ENCODE results near the gene CDH23.
A peak's percentile ranks its signal among the peaks of the same experiment; 100 is the strongest.

The CDH23 gene

GRCh38 chr10:71714592-71714991, 317.9 kb downstream of the CDH23 start:
- H3K36me3 ChIP-seq (ENCODE audit: insufficient read depth, low read depth, low read length): no peaks in the 10 kb centered on the region
- H3K27me3 ChIP-seq (ENCODE audit: insufficient read depth, low read length): no peaks in the 10 kb centered on the region
- H3K27ac ChIP-seq (ENCODE audit: low read length): no peak overlapping the region
- peaks cover 6% of the 10 kb centered on the region; the same call in 1 of the 2 replicates for H3K4me1 ChIP-seq (ENCODE audit: insufficient read depth, low read length)
- H3K4me3 ChIP-seq (ENCODE audit: low read length): no peak overlapping the region
- H3K9ac ChIP-seq (ENCODE audit: low read depth, low read length): no peak overlapping the region
- H3K9me3 ChIP-seq (ENCODE audit: insufficient read depth, low read depth, low read length): no peaks in the 10 kb centered on the region

GRCh38 chr10:71715026-71715425, 318.3 kb downstream of the CDH23 start:
- no peaks in the 10 kb centered on the region for H3K9me3 ChIP-seq (ENCODE audit: insufficient read depth, low read depth, low read length)
- peaks cover 1% of the 10 kb centered on the region; the same call in 1 of the 2 replicates for H3K27me3 ChIP-seq (ENCODE audit: insufficient read depth, low read length)
- no peak overlapping the region for H3K9ac ChIP-seq (ENCODE audit: low read depth, low read length)
- H3K4me3 ChIP-seq (ENCODE audit: low read length): no peak overlapping the region
- no peaks in the 10 kb centered on the region for H3K36me3 ChIP-seq (ENCODE audit: insufficient read depth, low read depth, low read length)
- H3K4me1 ChIP-seq (ENCODE audit: insufficient read depth, low read length): peaks cover 10% of the 10 kb centered on the region; the same call in 1 of the 2 replicates
- H3K27ac ChIP-seq (ENCODE audit: low read length): no peak overlapping the region

- peaks cover 15% of the 10 kb centered on the region; the same call in 1 of the 2 replicates for H3K4me1 ChIP-seq (ENCODE audit: insufficient read depth, low read length)
- H3K27me3 ChIP-seq (ENCODE audit: insufficient read depth, low read length): peaks cover 9% of the 10 kb centered on the region
- H3K4me3 ChIP-seq (ENCODE audit: low read length): no peak overlapping the region
- H3K36me3 ChIP-seq (ENCODE audit: insufficient read depth, low read depth, low read length): no peaks in the 10 kb centered on the region
- H3K9ac ChIP-seq (ENCODE audit: low read depth, low read length): no peak overlapping the region
- no peaks in the 10 kb centered on the region for H3K9me3 ChIP-seq (ENCODE audit: insufficient read depth, low read depth, low read length)
- no peak overlapping the region for H3K27ac ChIP-seq (ENCODE audit: low read length)
Measured at GRCh38 chr10:71715860-71716259, 319.1 kb downstream of the CDH23 start.

GRCh38 chr10:71716426-71716825, 319.7 kb downstream of the CDH23 start:
- Histone ChIP-seq H3K4me3 (ENCODE audit: low read length) (no peak overlapping the region), H3K4me1 (ENCODE audit: insufficient read depth, low read length) (peaks cover 15% of the 10 kb centered on the region; the same call in 1 of the 2 replicates)

GRCh38 chr10:71717056-71717455, 320.3 kb downstream of the CDH23 start:
- H3K9ac ChIP-seq (ENCODE audit: low read depth, low read length): no peak overlapping the region

More at GRCh38 chr10:71716426-71716825, 319.7 kb downstream of the CDH23 start:
- Histone ChIP-seq H3K9me3 (ENCODE audit: insufficient read depth, low read depth, low read length) (no peaks in the 10 kb centered on the region), H3K36me3 (ENCODE audit: insufficient read depth, low read depth, low read length) (no peaks in the 10 kb centered on the region), H3K9ac (ENCODE audit: low read depth, low read length) (no peak overlapping the region), H3K27ac (ENCODE audit: low read length) (no peak overlapping the region), H3K27me3 (ENCODE audit: insufficient read depth, low read length) (peaks cover 15% of the 10 kb centered on the region)

GRCh38 chr10:71717551-71717951, 320.8 kb downstream of the CDH23 start:
- Histone ChIP-seq H3K4me3 (ENCODE audit: low read length) (no peak overlapping the region), H3K9ac (ENCODE audit: low read depth, low read length) (no peak overlapping the region), H3K36me3 (ENCODE audit: insufficient read depth, low read depth, low read length) (no peaks in the 10 kb centered on the region), H3K4me1 (ENCODE audit: insufficient read depth, low read length) (peaks cover 15% of the 10 kb centered on the region; the same call in 1 of the 2 replicates), H3K27me3 (ENCODE audit: insufficient read depth, low read length) (peaks cover 15% of the 10 kb centered on the region), H3K27ac (ENCODE audit: low read length) (no peak overlapping the region), H3K9me3 (ENCODE audit: insufficient read depth, low read depth, low read length) (no peaks in the 10 kb centered on the region)

More at GRCh38 chr10:71717056-71717455, 320.3 kb downstream of the CDH23 start:
- Histone ChIP-seq H3K36me3 (ENCODE audit: insufficient read depth, low read depth, low read length) (no peaks in the 10 kb centered on the region), H3K27me3 (ENCODE audit: insufficient read depth, low read length) (peaks cover 15% of the 10 kb centered on the region), H3K4me3 (ENCODE audit: low read length) (no peak overlapping the region), H3K9me3 (ENCODE audit: insufficient read depth, low read depth, low read length) (no peaks in the 10 kb centered on the region), H3K4me1 (ENCODE audit: insufficient read depth, low read length) (peaks cover 15% of the 10 kb centered on the region; the same call in 1 of the 2 replicates), H3K27ac (ENCODE audit: low read length) (no peak overlapping the region)

GRCh38 chr10:71718165-71718698, 321.5 kb downstream of the CDH23 start:
- Histone ChIP-seq H3K9me3 (ENCODE audit: insufficient read depth, low read depth, low read length) (no peaks in the 10 kb centered on the region), H3K4me3 (ENCODE audit: low read length) (no peak overlapping the region), H3K4me1 (ENCODE audit: insufficient read depth, low read length) (peaks cover 15% of the 10 kb centered on the region; the same call in 1 of the 2 replicates), H3K27ac (ENCODE audit: low read length) (no peak overlapping the region), H3K36me3 (ENCODE audit: insufficient read depth, low read depth, low read length) (no peaks in the 10 kb centered on the region), H3K9ac (ENCODE audit: low read depth, low read length) (no peak overlapping the region), H3K27me3 (ENCODE audit: insufficient read depth, low read length) (peaks cover 15% of the 10 kb centered on the region)

GRCh38 chr10:71719042-71719441, 322.3 kb downstream of the CDH23 start:
- H3K27ac ChIP-seq (ENCODE audit: low read length): no peak overlapping the region
- peaks cover 15% of the 10 kb centered on the region for H3K27me3 ChIP-seq (ENCODE audit: insufficient read depth, low read length)
- no peaks in the 10 kb centered on the region for H3K9me3 ChIP-seq (ENCODE audit: insufficient read depth, low read depth, low read length)
- H3K4me3 ChIP-seq (ENCODE audit: low read length): no peak overlapping the region
- H3K9ac ChIP-seq (ENCODE audit: low read depth, low read length): peak overlapping the region; percentile 29; the same call in 1 of the 2 replicates
- H3K36me3 ChIP-seq (ENCODE audit: insufficient read depth, low read depth, low read length): no peaks in the 10 kb centered on the region
- H3K4me1 ChIP-seq (ENCODE audit: insufficient read depth, low read length): peaks cover 15% of the 10 kb centered on the region; the same call in 1 of the 2 replicates

- H3K9ac ChIP-seq (ENCODE audit: low read depth, low read length): peak within 1 kb of the TSS; percentile 29; the same call in 1 of the 2 replicates
- peaks cover 15% of the 10 kb centered on the region for H3K27me3 ChIP-seq (ENCODE audit: insufficient read depth, low read length)
Measured at GRCh38 chr10:71719464-71720201, 322.9 kb downstream of the CDH23 start, which contains the start of gene C10orf105. Gene C10orf105, minus strand, starts transcription at chr10:71719778. Its CDS starts 3,441 bp downstream, at chr10:71716337.

GRCh38 chr10:71720288-71720687, 323.6 kb downstream of the CDH23 start:
- Histone ChIP-seq H3K36me3 (ENCODE audit: insufficient read depth, low read depth, low read length) (no peaks in the 10 kb centered on the region), H3K4me3 (ENCODE audit: low read length) (no peak overlapping the region), H3K27me3 (ENCODE audit: insufficient read depth, low read length) (peaks cover 15% of the 10 kb centered on the region), H3K9ac (ENCODE audit: low read depth, low read length) (no peak overlapping the region), H3K9me3 (ENCODE audit: insufficient read depth, low read depth, low read length) (no peaks in the 10 kb centered on the region), H3K27ac (ENCODE audit: low read length) (no peak overlapping the region), H3K4me1 (ENCODE audit: insufficient read depth, low read length) (peaks cover 15% of the 10 kb centered on the region; the same call in 1 of the 2 replicates)

More at GRCh38 chr10:71719464-71720201, 322.9 kb downstream of the CDH23 start, which contains the start of gene C10orf105:
- H3K4me3 ChIP-seq (ENCODE audit: low read length): no peak within 1 kb of the TSS
- no peaks in the 10 kb centered on the region for H3K36me3 ChIP-seq (ENCODE audit: insufficient read depth, low read depth, low read length)
- H3K27ac ChIP-seq (ENCODE audit: low read length): no peak within 1 kb of the TSS
- peaks cover 15% of the 10 kb centered on the region; the same call in 1 of the 2 replicates for H3K4me1 ChIP-seq (ENCODE audit: insufficient read depth, low read length)
- no peaks in the 10 kb centered on the region for H3K9me3 ChIP-seq (ENCODE audit: insufficient read depth, low read depth, low read length)

GRCh38 chr10:71721313-71721712, 324.6 kb downstream of the CDH23 start:
- Histone ChIP-seq H3K36me3 (ENCODE audit: insufficient read depth, low read depth, low read length) (no peaks in the 10 kb centered on the region), H3K4me1 (ENCODE audit: insufficient read depth, low read length) (peaks cover 15% of the 10 kb centered on the region; the same call in 1 of the 2 replicates), H3K9me3 (ENCODE audit: insufficient read depth, low read depth, low read length) (no peaks in the 10 kb centered on the region), H3K27ac (ENCODE audit: low read length) (no peak overlapping the region), H3K4me3 (ENCODE audit: low read length) (no peak overlapping the region), H3K27me3 (ENCODE audit: insufficient read depth, low read length) (peaks cover 15% of the 10 kb centered on the region), H3K9ac (ENCODE audit: low read depth, low read length) (no peak overlapping the region)

All from iPS-20b (cell line).